ENCODE measurements around the gene UTP15. TPM values are rescaled to one million over a fixed set of nuclear protein-coding genes. Genes with fewer than 3 reads are reported as not detected.

UTP15 gene
- total RNA-seq, 1 donor, result 88.5 TPM

- Histone ChIP-seq H3K9me3 (ENCODE audit: low read depth, low read length) (no peaks in the 10 kb centered on the region), H3K4me3 (ENCODE audit: low read length) (no peak overlapping the region), H3K4me1 (ENCODE audit: insufficient read depth, low read length) (no peaks in the 10 kb centered on the region), H3K27me3 (ENCODE audit: insufficient read depth, low read length) (peaks cover 10% of the 10 kb centered on the region)
Observed at GRCh38 chr5:73544429-73545402, 20.8 kb upstream of the UTP15 start.

- Histone ChIP-seq H3K4me3 (ENCODE audit: low read length) (no peak overlapping the region), H3K27me3 (ENCODE audit: insufficient read depth, low read length) (peaks cover 10% of the 10 kb centered on the region), H3K4me1 (ENCODE audit: insufficient read depth, low read length) (no peaks in the 10 kb centered on the region), H3K9me3 (ENCODE audit: low read depth, low read length) (no peaks in the 10 kb centered on the region)
Observed at GRCh38 chr5:73545403-73545779, 20.2 kb upstream of the UTP15 start.

- H3K4me3 ChIP-seq (ENCODE audit: low read length), result no peak overlapping the region
- peaks cover 2% of the 10 kb centered on the region for H3K27me3 ChIP-seq (ENCODE audit: insufficient read depth, low read length)
- H3K4me1 ChIP-seq (ENCODE audit: insufficient read depth, low read length), result no peaks in the 10 kb centered on the region
Observed at GRCh38 chr5:73550016-73550415, 15.5 kb upstream of the UTP15 start.

GRCh38 chr5:73552642-73553041 is 12.9 kb upstream of the UTP15 start:
- H3K9me3 ChIP-seq (ENCODE audit: low read depth, low read length), result no peaks in the 10 kb centered on the region
- no peaks in the 10 kb centered on the region for H3K4me1 ChIP-seq (ENCODE audit: insufficient read depth, low read length)
- H3K27me3 ChIP-seq (ENCODE audit: insufficient read depth, low read length), result no peaks in the 10 kb centered on the region
- H3K4me3 ChIP-seq (ENCODE audit: low read length), result no peak overlapping the region

More at GRCh38 chr5:73550016-73550415, 15.5 kb upstream of the UTP15 start:
- H3K9me3 ChIP-seq (ENCODE audit: low read depth, low read length), result no peaks in the 10 kb centered on the region

GRCh38 chr5:73558950-73559349 is 6.6 kb upstream of the UTP15 start:
- Histone ChIP-seq H3K4me1 (ENCODE audit: insufficient read depth, low read length) (peaks cover 4% of the 10 kb centered on the region), H3K4me3 (ENCODE audit: low read length) (no peak overlapping the region), H3K9me3 (ENCODE audit: low read depth, low read length) (no peaks in the 10 kb centered on the region), H3K27me3 (ENCODE audit: insufficient read depth, low read length) (no peaks in the 10 kb centered on the region)

GRCh38 chr5:73564018-73564417 is 1.5 kb upstream of the UTP15 start:
- no peaks in the 10 kb centered on the region for H3K9me3 ChIP-seq (ENCODE audit: low read depth, low read length)
- no peaks in the 10 kb centered on the region for H3K27me3 ChIP-seq (ENCODE audit: insufficient read depth, low read length)
- peaks cover 20% of the 10 kb centered on the region for H3K4me1 ChIP-seq (ENCODE audit: insufficient read depth, low read length)
- no peak overlapping the region for H3K4me3 ChIP-seq (ENCODE audit: low read length)

- H3K4me3 ChIP-seq (ENCODE audit: low read length), result peak overlapping the region; percentile 82
- H3K4me1 ChIP-seq (ENCODE audit: insufficient read depth, low read length), result peaks cover 20% of the 10 kb centered on the region
- H3K27me3 ChIP-seq (ENCODE audit: insufficient read depth, low read length), result no peaks in the 10 kb centered on the region
- H3K9me3 ChIP-seq (ENCODE audit: low read depth, low read length), result no peaks in the 10 kb centered on the region
Observed at GRCh38 chr5:73564675-73565074, 868 bp upstream of the UTP15 start.

GRCh38 chr5:73565969-73566547 is 515 bp downstream of the UTP15 start:
- Histone ChIP-seq H3K4me1 (ENCODE audit: insufficient read depth, low read length) (peaks cover 20% of the 10 kb centered on the region), H3K27me3 (ENCODE audit: insufficient read depth, low read length) (no peaks in the 10 kb centered on the region), H3K4me3 (ENCODE audit: low read length) (peak overlapping the region; percentile 82), H3K9me3 (ENCODE audit: low read depth, low read length) (no peaks in the 10 kb centered on the region)

- Histone ChIP-seq H3K4me1 (ENCODE audit: insufficient read depth, low read length) (no peaks in the 10 kb centered on the region), H3K4me3 (ENCODE audit: low read length) (no peak overlapping the region), H3K27me3 (ENCODE audit: insufficient read depth, low read length) (no peaks in the 10 kb centered on the region), H3K9me3 (ENCODE audit: low read depth, low read length) (no peaks in the 10 kb centered on the region)
Observed at GRCh38 chr5:73582285-73583145, 17.0 kb downstream of the UTP15 start.

GRCh38 chr5:73587923-73588322 is 22.4 kb downstream of the UTP15 start:
- no peaks in the 10 kb centered on the region for H3K4me1 ChIP-seq (ENCODE audit: insufficient read depth, low read length)
- no peaks in the 10 kb centered on the region for H3K27me3 ChIP-seq (ENCODE audit: insufficient read depth, low read length)
- no peak overlapping the region for H3K4me3 ChIP-seq (ENCODE audit: low read length)
- H3K9me3 ChIP-seq (ENCODE audit: low read depth, low read length), result no peaks in the 10 kb centered on the region

GRCh38 chr5:73591102-73591695 is 25.7 kb downstream of the UTP15 start:
- H3K4me3 ChIP-seq (ENCODE audit: low read length), result no peak overlapping the region
- no peaks in the 10 kb centered on the region for H3K9me3 ChIP-seq (ENCODE audit: low read depth, low read length)
- H3K27me3 ChIP-seq (ENCODE audit: insufficient read depth, low read length), result no peaks in the 10 kb centered on the region
- no peaks in the 10 kb centered on the region for H3K4me1 ChIP-seq (ENCODE audit: insufficient read depth, low read length)

GRCh38 chr5:73591698-73592501 is 26.4 kb downstream of the UTP15 start:
- Histone ChIP-seq H3K4me3 (ENCODE audit: low read length) (no peak overlapping the region), H3K4me1 (ENCODE audit: insufficient read depth, low read length) (no peaks in the 10 kb centered on the region), H3K9me3 (ENCODE audit: low read depth, low read length) (no peaks in the 10 kb centered on the region), H3K27me3 (ENCODE audit: insufficient read depth, low read length) (no peaks in the 10 kb centered on the region)

GRCh38 chr5:73592551-73592950 is 27.0 kb downstream of the UTP15 start:
- Histone ChIP-seq H3K9me3 (ENCODE audit: low read depth, low read length) (no peaks in the 10 kb centered on the region), H3K27me3 (ENCODE audit: insufficient read depth, low read length) (no peaks in the 10 kb centered on the region), H3K4me1 (ENCODE audit: insufficient read depth, low read length) (no peaks in the 10 kb centered on the region)

GRCh38 chr5:73596705-73597328 is 31.3 kb downstream of the UTP15 start:
- no peaks in the 10 kb centered on the region for H3K4me1 ChIP-seq (ENCODE audit: insufficient read depth, low read length)
- no peak overlapping the region for H3K4me3 ChIP-seq (ENCODE audit: low read length)
- peaks cover 7% of the 10 kb centered on the region for H3K9me3 ChIP-seq (ENCODE audit: low read depth, low read length)
- no peaks in the 10 kb centered on the region for H3K27me3 ChIP-seq (ENCODE audit: insufficient read depth, low read length)

More at GRCh38 chr5:73592551-73592950, 27.0 kb downstream of the UTP15 start:
- no peak overlapping the region for H3K4me3 ChIP-seq (ENCODE audit: low read length)

All from mononuclear cell (primary cell).